NOMO-1 (cell line): Measurements from ENCODE around the gene HAGHL.
"Not testable (repeated sequence)": the region's sequence is repeated elsewhere in the genome, so short reads cannot be mapped to it uniquely, and the experiment has no call there.

Experiments used
- DNase-seq, 2 experiments: peaks; one replicate each; lab custom pipeline; 2025; ENCODE audit not compliant: unreplicated experiment in 2 of 2; lab: John Stamatoyannopoulos, UW

The HAGHL gene

DNA sequence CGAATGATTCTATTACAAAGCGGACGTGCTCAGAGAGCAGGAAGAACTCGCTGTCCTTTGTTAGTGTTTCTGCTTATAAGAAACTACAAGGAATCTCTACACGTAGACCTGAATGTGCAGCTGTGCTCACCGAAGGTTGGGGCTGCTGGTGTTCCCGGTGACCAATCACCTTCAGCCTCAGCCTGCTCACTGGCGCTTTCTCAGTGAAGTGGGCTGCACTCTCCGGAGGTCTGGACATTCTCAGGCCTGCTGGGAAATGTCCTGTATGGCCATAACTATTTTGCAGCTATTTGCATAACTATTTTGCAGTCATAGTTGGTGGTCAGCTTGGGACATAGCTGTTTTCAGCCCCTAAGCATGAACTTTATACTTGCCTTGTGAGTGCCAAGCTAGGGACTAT, 23.6 kb downstream of the HAGHL start:
- DNase-seq = no peak

GRCh38 chr16:751152-752006, 24.5 kb downstream of the HAGHL start:
- no peak for DNase-seq

DNA sequence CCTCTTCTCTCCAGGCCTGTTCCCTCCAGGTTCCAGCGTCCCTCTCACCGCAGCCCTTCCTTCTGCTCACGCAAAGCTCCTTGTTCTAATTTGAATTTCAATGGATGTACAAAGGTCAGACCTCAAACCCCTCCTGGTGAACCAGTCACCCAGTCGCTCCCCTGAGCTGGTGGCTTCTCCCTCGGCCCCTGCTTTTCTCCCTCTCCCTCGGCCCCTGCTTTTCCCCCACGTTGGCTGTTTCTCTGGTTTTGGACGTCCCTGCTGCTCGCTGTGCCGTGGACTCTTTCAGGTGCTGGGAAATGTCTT, 25.1 kb downstream of the HAGHL start:
- no peak for DNase-seq

DNA sequence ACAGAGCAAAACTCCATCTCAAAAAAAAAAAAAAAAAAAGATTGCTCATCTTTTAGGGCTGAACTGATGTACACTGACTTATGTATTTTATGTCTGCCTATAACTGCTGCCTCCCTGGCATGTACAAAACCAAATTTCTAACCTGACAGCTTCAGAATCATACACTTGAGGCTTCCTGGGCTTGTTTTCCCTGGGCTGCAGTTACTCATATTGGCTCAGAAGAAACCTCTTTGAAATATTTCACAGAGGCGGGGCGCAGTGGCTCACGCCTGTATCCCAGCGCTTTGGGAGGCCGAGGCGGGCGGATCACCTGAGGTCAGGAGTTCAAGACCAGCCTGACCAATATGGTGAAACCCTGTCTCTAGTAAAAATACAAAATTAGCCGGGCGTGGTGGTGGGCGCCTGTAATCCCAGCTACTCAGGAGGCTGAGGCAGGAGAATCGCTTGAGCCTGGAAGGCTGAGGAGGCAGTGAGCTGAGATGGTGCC, 27.3 kb downstream of the HAGHL start:
- DNase-seq = not testable (repeated sequence)

DNA sequence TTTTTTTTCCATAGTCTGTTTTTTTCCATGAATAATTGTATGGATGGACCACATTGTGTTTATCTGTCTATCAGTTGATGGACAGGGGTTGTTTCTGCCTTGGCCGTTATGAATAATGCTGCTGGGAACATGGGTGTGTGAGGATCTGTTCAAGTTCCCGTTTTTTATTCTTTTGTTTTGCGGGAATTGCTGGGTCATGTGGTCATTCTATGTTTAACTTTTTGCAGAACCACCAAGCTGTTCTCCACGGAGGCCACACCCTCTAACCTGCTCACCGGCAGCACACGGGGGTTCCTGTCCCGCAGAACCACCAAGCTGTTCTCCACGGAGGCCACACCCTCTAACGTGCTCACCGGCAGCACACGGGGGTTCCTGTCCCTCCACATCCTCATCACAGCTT, 27.8 kb downstream of the HAGHL start:
- DNase-seq = peak; percentile 53 to 83

DNA sequence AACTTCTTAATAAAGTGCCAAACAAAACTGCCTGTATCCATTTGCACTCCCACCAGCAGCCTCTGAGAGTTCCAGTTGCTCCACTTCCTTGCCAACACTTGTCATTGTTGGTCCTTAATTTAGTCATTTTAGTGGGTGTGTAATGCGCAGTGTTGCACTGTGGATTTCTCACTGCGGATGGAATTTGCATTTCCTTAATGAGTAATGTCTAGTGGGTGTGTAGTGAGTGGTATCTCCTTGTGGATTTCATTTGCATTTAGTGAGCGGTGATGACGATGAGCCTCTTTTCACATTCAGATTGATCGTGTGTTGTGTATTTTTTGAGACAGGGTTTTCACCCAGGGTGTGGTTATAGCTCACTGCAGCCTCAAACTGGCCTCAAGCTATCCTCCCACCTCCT, 29.5 kb downstream of the HAGHL start:
- DNase-seq = no peak

DNA sequence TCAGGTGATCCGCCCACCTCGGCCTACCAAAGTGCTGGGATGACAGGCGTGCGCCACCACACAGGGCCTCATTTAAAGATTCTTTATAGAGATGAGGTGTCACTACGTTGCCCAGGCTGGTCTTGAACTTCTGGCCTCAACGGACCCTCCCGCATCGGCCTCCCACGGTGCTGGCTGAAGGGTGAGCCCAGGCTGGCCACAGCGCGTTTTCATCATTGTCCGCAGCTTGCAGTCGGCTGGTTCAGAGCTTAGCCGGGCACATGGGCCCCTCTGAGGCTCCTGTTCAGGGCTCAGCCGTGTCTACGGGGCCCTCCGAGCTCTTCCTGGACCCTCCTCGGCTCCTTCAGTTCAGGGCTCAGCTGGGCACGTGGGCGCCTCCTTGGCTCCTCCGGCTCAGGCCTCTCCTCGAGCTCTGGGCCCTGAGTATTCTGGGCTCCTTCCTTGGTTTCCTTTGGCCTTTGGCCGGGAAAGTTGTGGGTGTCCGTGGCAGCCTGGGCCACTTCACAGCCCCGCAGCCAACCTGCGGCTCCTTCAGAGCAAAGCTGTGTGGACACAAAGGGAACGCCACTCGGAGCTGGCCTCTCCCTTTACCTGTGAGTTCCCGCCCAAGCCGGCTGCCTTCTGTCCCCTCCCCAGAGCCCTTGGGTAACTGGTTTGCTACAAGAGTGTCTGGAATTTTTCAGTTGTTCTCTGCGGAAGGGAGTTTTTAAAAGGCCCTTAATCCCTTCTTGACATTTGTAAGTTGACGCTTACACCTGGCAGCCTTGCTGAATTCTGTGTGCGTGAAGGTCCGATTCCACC, 32.4 kb downstream of the HAGHL start:
- no peak for DNase-seq

GRCh38 chr16:760065-760464, 33.2 kb downstream of the HAGHL start:
- DNase-seq = no peak

DNA sequence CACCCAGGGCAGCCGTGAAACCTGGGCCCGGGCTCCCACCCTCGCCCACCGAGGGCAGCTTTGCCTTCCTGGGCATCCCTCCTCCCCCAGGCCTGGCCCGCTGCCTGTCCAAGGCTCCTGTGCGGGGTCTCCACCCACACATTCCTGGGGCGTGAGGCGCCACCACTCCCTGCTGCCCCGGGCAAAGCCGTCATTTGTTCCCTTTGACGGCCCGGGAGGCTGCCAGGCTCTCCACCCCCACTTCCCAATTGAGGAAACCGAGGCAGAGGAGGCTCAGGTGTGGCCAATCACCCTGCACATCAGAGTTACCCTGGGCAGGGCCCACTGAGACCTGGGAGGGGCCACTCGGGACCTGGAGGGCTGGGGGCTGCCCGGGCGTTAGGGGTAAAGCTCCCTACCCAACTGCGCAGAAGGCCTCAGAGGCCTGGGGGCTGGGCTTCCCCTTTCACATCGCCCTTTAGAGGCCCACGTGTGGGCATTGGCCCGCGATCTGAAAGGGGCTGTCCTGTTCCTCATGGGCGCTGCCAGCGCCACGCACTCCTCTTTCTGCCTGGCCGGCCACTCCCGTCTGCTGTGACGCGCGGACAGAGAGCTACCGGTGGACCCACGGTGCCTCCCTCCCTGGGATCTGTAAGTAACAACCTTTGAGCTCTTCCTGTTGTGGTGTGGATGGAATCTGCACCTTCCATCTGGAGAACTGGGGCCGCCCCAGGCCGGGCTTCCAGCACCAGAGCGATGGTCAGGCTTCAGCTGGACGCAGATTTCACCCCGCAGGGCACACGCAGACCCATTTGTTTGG, 33.8 kb downstream of the HAGHL start, which contains the start of gene MSLN:
Gene MSLN (plus strand): TSS at position 190 of the 799 bp plus-strand sequence. CDS start 1,947 bp downstream, outside the sequence.
- peak; percentile 89 to 90 for DNase-seq

DNA sequence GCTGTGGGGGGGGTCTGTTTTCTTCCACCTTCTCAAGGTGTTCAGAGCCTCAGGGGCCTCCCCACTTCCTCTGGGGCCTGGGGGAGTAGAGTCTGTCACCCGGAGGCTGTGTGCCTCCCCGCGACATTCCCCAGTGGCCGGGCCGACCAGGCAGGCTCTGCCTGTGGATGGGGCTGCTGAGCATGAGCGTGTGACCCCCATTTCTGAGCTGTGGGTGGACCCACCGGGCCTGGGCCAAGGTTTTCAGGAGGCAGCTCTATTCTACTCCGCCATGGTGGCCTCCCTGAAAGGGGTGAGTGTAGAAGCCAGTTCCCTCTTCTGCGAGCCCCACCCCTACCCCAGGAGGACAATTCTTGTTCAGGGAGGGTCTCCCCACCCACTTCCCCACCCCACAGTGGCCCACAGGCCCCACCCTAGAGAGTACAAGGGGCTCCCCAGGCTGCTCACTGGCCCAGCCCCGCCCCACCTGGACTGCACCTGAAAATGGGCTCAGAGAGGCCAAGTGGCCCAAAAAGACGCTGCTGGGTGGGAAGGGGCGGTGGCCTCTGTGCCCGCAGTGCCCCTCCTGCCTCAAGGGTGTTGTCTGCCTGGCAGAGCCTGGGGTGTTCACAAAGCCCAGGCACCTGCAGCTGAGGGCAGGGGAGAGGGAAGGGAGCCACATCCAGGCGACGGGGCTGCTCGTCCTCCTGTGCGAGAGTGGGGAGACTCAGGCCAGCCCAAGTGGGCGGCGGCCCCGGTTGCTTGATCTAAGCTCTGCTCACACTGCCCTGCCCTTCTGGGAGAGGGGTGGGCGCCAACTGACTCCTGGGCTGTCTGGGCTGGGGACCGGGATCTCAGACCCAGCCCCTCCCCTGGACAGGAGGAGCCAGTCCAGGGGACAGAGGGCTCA, 35.0 kb downstream of the HAGHL start:
- no peak for DNase-seq

GRCh38 chr16:762595-763268, 35.8 kb downstream of the HAGHL start:
- no peak for DNase-seq

DNA sequence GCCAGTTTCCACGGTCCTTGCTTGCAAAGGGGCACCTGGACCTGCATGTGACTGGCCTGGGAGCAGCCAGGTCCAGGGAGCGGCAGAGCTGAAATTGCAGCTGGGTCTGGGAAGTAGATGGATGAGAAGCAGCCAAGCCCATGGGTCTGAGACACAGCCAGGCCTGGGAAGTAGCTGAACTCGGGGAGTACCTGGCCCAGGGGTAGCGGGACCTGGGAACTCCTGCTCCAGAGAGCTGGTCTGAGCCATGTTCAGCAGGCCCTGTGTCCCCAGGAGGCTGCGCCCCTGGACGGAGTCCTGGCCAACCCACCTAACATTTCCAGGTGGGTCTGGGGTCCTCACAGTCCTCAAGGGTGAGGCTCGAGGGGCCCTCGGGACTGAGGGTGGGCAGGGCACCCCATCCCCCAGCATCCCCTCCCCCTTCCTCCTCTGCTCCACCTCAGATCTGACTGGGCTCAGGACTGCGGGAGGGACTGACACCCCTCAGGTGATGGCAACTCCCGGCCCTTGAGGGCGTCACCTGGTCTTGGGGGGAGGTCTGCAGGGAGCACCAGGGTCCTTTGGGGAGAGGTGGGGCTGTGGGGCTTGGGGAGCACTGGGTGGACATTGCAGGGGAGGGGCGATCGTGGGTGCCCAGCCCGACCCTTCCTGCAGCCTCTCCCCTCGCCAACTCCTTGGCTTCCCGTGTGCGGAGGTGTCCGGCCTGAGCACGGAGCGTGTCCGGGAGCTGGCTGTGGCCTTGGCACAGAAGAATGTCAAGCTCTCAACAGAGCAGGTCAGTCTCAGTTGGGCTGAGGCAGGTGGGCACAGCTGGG, 36.7 kb downstream of the HAGHL start:
- DNase-seq = no peak

GRCh38 chr16:764184-764750, 37.4 kb downstream of the HAGHL start:
- DNase-seq = no peak

- no peak for DNase-seq
Observed at GRCh38 chr16:764848-765487, 38.1 kb downstream of the HAGHL start.

DNA sequence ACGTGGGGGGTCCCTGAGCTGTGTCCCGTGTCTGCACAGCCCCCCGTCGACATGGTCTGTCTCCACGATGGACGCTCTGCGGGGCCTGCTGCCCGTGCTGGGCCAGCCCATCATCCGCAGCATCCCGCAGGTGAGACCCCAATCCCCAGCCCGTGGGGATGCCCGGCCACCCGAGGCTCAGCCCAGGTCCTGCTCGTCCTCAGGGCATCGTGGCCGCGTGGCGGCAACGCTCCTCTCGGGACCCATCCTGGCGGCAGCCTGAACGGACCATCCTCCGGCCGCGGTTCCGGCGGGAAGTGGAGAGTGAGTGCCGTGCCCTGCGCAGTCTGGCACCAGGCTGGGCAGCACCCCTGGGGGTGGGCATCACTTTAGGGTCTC, 38.6 kb downstream of the HAGHL start:
- no peak for DNase-seq

DNA sequence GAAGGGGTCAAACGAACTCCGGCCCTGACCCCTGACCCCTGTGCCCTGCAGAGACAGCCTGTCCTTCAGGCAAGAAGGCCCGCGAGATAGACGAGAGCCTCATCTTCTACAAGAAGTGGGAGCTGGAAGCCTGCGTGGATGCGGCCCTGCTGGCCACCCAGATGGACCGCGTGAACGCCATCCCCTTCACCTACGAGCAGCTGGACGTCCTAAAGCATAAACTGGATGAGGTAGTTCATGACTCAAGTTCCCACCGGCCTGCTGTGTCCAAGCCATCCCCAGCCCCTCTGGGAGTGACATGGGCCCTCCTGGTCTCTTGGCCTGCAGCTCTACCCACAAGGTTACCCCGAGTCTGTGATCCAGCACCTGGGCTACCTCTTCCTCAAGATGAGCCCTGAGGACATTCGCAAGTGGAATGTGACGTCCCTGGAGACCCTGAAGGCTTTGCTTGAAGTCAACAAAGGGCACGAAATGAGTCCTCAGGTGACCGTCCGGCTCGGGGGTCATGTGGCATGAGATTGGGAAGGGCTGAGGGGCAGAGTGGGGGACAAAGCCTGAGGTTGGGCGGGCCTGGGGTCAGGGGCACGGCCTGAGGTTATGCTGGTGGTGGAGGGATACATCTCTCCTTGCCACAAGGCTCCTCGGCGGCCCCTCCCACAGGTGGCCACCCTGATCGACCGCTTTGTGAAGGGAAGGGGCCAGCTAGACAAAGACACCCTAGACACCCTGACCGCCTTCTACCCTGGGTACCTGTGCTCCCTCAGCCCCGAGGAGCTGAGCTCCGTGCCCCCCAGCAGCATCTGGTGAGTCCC, 39.3 kb downstream of the HAGHL start:
- DNase-seq = no peak
